ENCODE data around the gene SGMS1. TPM values are rescaled to one million over a fixed set of nuclear protein-coding genes. Genes with fewer than 3 reads are reported as not detected.

The SGMS1 gene
- total and polyA plus RNA-seq, 3 donors from 2014 or later: 30.6 to 90.9 (median 63.2) TPM

- Histone ChIP-seq H3K36me3 (ENCODE audit: low read depth, missing control alignments) (no peaks in the 10 kb centered on the region), H3K27ac (no peak overlapping the region), H3K27me3 (no peaks in the 10 kb centered on the region), H3K4me3 (no peak overlapping the region), H3K9me3 (no peaks in the 10 kb centered on the region), H3K4me1 (no peaks in the 10 kb centered on the region)
- 80 to 86% methylated on average over 2 of the region's 2 CpGs for WGBS, 2 donors
- intact Hi-C loops (cut with DNase I; ENCODE audit: low total_unique reads): no loop called here
- DNase-seq: no peak
- TF ChIP-seq CTCF (IDR thresholded peaks at IDR 0.05) (no peak), POLR2A (IDR thresholded peaks at IDR 0.05) (no peak)
These were observed 227.9 kb downstream of the SGMS1 start for GRCh38 chr10:50395851-50396250.

- TF ChIP-seq POLR2A (IDR thresholded peaks at IDR 0.05) (no peak), CTCF (IDR thresholded peaks at IDR 0.05) (no peak)
- Histone ChIP-seq H3K27me3 (no peaks in the 10 kb centered on the region), H3K4me3 (no peak overlapping the region), H3K4me1 (no peaks in the 10 kb centered on the region), H3K36me3 (ENCODE audit: low read depth, missing control alignments) (no peaks in the 10 kb centered on the region), H3K27ac (no peak overlapping the region), H3K9me3 (no peaks in the 10 kb centered on the region)
- intact Hi-C loops (cut with DNase I; ENCODE audit: low total_unique reads): no loop called here
- DNase-seq: no peak
- 96 to 100% methylated on average over 1 of the region's 1 CpG for WGBS, 2 donors
These were observed 228.5 kb downstream of the SGMS1 start for GRCh38 chr10:50395271-50395670.

GRCh38 chr10:50394832-50395231 lies 228.9 kb downstream of the SGMS1 start:
- intact Hi-C loops (cut with DNase I; ENCODE audit: low total_unique reads): no loop called here
- WGBS, 2 donors: 82 to 89% methylated on average over 3 of the region's 3 CpGs
- no peaks in the 10 kb centered on the region for H3K4me1 ChIP-seq
- no peak overlapping the region for H3K4me3 ChIP-seq
- H3K36me3 ChIP-seq (ENCODE audit: low read depth, missing control alignments): no peaks in the 10 kb centered on the region
- no peaks in the 10 kb centered on the region for H3K27me3 ChIP-seq
- no peak overlapping the region for H3K27ac ChIP-seq
- H3K9me3 ChIP-seq: no peaks in the 10 kb centered on the region
- no peak for DNase-seq
- TF ChIP-seq POLR2A (IDR thresholded peaks at IDR 0.05) (no peak), CTCF (IDR thresholded peaks at IDR 0.05) (no peak)

- Histone ChIP-seq H3K27me3 (no peaks in the 10 kb centered on the region), H3K36me3 (ENCODE audit: low read depth, missing control alignments) (no peaks in the 10 kb centered on the region), H3K27ac (no peak overlapping the region), H3K9me3 (no peaks in the 10 kb centered on the region), H3K4me1 (no peaks in the 10 kb centered on the region), H3K4me3 (no peak overlapping the region)
- no peak for TF ChIP-seq CTCF (IDR thresholded peaks at IDR 0.05)
- no peak for TF ChIP-seq POLR2A (IDR thresholded peaks at IDR 0.05)
- 81 to 85% methylated on average over 6 of the region's 6 CpGs for WGBS, 2 donors
- intact Hi-C loops (cut with DNase I; ENCODE audit: low total_unique reads): no loop called here
- DNase-seq: no peak
These were observed 229.8 kb downstream of the SGMS1 start for GRCh38 chr10:50393784-50394467.

Measured in testis (tissue), 3 donors.